ENCODE results near the gene TTC39A.

Gene TTC39A

DNA sequence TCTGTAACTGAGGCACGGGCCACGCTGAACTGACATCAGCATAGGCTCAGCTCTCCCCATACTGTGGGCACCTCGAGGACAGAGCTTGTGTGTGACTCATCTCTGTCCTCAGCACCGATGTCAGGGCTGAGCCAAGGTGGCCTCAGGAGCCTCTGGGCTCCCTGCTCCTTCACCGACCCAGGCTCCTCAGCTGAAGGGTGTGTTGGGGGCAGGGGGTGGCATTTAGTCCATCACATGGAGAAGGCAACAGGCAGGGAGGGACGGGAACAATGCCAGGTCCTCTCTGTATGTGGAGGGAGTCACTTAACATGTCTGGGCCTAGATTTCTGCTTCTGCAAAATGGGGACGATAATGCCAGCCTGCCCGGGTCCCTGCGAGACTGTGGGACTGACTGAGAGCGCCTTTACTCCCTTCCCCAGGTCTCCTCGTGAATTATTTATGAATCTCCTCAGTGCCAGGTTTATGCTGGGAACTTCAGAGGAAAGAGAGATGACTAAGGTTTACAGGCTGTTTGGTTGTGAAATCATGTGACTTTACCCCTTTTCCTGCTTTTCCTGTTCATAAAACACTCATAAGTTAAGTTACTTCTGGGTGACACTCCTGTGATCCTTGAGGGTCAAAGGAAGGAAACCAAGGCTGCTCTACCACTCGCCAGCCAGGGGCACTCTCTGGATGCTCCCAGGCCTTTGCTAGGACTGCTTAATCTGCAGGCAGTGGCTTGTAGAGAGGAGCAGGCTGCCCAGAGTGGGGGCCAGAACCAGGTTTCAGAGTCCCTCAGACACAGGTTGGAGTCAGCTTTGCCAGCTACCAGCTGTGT, 16.2 kb downstream of the TTC39A start:
- DNase-seq = no peak

DNA sequence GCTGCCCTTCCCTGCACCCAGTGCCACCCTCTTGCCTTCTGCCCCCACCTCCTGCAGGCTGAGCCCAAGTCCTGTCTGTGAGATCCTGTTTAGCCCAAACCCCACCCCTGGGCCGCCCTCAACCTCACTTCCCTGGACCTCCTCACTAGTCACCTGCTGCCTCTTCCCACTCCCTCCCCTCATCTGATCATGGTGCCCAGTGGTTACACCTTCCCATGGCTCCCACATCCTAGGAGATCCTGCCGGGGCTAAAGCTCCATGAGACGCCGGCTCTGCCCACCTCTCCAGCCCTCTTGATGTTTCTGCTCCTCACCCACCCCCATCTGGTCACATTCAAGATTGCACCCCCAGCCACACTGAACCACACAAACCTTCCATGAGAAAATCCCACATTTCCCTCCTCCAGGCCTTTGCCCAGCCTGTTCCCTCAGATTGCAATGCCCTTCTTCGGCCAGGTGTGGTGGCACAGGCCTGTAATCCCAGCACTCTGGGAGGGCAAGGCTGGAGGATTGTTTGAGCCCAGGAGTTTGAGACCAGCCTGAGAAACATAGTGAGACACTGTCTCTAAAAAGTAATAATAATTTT, 17.0 kb downstream of the TTC39A start:
- no peak for DNase-seq

DNA sequence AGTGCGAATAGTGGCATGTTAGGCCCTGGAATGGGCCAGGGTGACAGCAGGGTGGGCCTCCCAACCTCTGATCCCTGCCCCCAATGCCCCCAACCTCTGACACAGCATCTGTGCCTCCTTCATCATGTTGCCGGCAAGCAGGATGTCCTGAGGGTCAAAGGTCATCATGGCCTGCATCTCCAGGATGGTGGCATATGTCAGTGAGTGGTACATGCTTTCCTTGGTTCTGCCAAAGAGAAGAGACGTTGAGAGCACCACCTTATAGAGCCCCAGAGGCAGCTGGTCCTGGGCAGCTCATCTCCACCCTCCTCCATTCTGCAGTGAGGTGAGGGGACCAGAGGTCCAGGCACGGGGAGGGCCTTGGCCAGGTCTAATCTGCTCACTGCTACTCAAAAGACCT, 17.6 kb downstream of the TTC39A start:
- no peak for DNase-seq

DNA sequence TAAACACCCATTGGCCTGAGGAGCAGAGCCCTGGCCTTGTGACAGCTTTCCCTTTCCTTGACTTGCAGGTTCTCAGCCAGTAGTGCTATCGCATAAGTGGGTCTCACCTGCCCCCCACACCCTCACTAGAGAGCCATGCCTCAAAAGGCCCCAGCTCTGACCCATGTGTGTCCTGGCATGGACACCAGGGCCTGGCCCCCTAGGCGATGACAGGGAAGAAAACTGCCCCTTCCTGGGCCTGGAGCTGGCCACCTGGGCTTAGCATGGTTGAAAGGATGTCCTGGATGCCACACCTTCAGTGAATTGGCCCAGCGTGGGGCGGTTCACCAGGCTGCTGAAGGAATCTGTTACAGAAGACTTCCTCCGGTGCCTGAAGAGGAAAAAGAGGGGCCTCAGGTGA, 18.5 kb downstream of the TTC39A start:
- DNase-seq = no peak

DNA sequence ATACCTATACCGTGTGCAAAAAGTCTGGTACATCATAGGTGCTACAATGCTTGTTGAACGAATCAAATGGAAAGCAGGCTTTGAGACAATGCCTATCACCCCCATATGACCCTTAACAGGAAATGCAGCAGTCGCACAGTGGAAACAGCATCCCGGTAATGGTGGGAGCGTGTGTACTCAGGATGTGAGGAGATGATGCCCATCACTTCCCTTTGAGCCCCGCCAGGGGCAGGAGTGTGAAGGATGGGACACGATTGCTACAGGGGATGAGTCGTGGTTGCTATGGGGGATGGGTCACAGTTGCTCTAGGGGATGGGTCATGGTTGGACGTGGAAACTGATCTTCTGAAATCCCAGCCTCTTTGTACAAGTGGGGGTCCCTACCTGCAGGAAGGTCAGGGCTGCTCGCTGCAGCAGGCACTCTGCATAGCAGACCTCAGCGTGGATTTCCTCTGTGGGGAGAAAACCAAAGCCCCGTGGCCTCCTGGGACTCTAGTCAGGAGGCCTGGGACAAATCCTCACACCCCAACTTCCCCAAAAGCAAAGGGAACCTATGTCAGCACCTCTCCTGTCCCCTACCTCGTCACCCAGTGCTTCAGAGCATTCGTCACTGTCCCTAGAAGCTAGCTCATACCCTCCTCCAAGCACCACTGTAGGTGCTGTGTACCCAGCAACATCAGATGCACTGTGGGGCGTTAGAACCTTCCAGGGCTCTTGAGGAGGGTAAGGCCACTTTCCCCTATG, 19.3 kb downstream of the TTC39A start:
- no peak for DNase-seq

DNA sequence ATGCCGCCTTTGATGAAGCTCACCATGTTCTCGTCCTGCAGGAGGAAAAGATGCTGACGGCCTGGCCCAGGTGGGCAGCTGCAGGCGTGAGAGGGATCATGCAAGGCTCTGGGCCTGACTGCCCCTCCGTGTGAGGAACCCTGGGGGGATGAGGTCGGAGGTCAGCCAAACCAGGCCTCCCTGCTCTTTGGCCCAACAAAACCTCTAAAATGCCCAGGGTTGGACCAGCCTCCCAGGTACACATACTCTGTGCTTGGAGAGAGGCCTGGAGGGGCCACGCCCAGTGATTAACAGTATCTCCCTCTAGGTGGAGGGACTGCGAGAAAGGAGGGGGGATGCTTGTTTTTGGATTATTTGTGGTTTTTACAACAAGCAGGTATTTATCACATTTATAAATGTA, 21.1 kb downstream of the TTC39A start:
- DNase-seq = no peak

DNA sequence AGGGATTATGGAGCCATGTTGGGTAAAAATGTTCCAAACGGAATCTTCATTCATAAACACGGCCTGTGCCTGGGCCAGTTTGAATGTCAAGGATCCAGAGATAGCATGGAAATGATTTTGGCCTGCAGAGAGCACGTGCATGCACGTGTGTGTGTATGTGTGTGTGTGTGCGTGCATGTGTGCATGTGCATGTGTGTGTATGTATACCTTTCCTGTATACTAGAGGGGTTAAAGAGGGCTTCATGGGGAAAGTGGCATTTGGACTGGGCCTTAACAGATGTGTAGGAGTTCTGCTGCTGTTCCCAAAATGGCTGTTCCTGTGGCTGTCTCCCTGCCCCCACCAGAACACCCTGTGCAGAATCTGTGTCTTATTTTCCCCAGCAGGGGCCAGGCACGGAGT, 21.7 kb downstream of the TTC39A start:
- no peak for DNase-seq

DNA sequence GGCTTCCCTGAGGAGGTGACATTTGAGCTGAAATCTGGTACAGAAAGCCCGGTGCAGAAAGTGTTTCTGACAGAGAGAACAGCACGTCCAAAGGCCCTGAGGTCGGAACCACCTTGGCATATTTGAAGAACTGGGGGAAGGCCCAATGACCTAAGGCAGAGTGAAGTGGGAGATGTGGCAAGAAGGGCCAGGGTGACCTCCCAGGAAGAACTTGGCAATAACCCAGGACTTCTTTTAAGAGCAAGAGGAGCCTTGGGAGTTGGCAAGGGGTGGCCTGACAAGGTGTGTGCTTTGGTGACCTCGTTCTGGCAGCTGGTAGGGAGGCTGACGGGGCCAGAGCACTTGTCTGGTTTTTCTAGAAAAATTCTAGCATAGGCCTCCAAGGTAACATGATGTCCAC, 23.4 kb downstream of the TTC39A start:
- DNase-seq = no peak

DNA sequence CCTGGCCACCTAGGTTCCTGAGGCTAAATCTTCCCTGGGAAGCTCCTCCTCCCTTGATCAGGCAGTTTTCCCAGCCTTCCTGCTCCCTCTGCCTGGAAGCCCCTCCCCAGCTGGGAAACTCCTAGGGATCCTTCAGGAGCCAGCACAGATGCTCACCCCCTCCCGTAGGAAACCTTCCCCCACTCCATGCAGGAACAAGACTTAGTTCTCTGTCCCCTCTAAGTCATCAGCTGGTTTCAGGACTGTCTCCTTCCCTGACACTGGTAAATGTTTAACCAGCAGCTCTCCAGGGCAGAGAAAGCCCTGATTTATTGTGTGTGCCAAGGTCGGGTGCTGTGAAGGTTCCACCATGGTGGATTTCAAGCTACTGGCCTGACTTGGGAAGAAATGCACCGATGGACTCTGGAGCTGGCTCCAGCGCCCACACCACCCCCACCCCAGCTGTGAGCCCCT, 25.0 kb downstream of the TTC39A start:
- DNase-seq = no peak

DNA sequence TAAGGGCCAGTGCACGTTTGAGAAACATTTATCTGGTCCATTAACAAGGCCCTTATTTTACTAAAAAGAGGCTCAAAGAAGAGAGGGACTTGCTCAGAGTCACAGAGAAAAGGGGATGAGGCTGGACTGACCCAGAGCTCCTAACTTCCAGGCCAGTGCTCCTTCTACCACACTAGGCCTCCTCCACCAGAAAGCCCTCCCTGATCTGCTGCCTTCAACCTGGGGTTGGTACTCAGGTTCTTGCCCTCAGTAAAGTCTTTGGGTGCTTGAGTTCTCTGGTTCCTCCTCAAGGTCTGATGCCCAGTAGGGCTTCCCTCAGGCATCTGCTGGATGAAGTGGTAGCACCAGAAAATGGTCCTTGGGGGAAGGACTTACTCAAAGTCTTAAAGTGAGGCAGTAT, 26.0 kb downstream of the TTC39A start:
- no peak for DNase-seq

DNA sequence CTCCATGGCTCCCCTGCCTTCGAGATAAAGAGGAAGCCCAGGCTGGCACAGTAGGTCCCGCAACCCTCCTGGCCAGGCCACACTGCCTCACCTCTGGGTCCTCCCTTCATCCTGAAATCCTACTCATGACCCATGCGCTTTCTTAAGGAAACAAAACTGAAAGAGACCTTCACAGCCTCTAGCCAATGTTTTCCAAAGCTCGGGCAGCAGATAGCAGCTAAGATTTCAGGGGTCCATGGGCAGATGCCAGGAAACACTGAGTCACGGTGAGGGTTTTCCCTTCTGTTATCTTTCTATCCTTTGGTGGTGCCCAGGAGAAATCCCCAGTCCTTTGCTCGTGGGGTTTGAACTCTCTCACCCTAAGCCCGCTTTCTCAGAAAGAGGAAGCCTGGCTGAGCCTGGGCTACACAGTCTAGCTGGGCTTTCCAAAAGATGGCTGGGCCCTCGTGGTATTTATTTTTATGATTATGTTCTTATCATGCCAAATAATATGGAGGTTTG, 26.6 kb downstream of the TTC39A start:
- no peak for DNase-seq

DNA sequence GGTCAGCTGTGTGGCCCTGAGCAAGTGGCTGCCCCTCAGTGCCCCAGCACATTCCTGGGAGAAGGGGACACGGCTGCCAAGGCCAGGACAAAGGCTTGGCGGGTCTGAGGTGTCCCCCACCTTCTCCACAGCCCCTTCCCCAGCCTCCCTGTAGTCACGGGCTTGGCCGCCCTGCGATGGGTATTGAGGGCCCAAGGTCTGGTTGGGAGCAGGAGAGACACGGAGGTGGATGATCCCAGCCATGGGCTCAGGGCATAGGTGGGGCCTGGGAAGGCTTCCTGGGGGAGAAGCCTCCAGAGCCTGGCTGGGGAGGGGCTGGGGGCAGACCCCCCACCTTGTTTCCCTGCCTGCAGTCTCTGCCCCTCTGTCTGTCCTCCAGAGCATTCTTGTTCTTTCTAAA, 27.0 kb downstream of the TTC39A start:
- DNase-seq = no peak

DNA sequence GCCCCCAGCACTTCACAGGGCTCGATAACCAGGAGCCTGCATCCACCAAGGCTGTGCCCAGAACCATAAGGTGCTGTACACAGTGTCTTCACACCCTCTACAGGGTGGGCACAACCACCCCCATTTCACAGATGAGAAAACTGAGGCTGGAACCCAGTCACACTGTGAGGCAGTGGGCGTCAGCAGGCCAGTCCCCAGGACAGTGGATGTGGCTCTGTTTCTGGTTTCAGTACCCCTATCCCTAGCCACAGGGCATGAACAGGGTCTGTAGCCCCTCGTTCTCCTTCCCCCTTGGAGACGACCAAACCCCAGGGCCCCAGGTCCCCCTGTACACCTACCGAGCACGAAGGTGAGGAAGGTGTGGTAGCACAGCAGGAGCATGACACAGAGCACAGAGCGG, 27.6 kb downstream of the TTC39A start:
- DNase-seq = no peak

DNA sequence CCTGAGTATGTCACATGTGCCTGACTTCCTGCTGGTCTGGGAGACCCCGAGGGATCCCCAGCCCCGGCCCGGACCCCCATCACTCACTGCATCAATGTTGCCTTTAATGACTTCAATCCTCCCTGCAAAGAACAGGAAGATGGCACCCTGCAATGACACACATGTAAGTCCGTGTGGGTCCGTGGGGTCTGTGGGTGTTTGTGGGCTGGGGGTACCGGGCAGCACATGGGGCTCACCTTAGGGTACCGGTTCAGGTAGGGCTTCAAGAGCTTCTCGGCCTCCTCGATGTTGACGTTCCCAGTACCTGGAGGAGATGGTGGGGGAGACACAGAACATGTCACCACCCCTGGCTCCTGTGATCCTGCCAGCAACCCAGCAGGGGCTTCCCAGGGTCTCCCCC, 28.1 kb downstream of the TTC39A start:
- DNase-seq = no peak

DNA sequence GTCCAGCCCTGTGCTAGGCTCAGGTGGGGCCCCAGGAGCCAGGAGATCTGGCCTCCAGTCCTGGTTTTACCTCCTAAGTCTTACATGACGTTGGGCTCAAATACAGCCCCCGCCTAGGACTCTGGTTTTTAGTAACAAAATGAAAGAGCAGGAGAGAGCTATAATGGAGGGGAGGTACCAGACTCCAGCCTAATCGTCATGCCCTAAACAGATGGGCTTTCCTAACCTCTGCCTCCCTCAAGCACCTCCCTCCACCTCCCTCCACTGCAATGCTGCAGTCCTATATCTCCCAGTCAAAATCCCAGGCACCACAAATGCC, 28.6 kb downstream of the TTC39A start:
- no peak for DNase-seq

DNA sequence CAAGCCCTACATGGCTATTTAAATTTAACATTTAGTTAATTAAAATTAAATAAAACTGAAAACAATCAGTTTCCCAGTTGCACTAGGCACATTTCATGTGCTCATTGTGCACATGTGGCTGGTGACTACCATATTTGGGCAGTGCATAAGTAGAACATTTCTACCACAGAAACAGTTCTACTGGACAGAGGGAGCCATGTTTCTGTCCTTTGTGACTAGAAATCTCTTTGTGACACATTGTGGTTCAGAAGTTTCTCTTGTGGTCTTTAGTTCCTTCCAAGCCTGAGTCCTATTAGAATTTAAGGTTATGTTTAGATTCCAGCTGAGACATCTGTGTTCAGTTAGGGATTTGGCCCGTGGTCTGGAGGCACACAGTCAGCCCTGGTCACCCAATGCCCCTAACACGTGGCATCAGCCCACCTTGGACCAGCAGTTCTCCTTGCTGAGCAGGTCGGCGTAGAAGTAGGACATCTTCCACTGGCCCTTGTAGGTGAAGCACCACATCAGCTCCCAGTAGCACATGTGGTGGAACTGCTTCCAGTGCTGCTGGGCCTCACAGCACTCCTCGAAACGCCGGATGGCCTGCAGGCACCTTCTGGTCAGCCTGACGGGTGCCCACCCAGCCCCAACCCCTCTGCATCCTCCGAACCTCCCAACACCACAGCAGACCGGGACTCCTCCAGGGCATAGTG, 29.1 kb downstream of the TTC39A start:
- no peak for DNase-seq

DNA sequence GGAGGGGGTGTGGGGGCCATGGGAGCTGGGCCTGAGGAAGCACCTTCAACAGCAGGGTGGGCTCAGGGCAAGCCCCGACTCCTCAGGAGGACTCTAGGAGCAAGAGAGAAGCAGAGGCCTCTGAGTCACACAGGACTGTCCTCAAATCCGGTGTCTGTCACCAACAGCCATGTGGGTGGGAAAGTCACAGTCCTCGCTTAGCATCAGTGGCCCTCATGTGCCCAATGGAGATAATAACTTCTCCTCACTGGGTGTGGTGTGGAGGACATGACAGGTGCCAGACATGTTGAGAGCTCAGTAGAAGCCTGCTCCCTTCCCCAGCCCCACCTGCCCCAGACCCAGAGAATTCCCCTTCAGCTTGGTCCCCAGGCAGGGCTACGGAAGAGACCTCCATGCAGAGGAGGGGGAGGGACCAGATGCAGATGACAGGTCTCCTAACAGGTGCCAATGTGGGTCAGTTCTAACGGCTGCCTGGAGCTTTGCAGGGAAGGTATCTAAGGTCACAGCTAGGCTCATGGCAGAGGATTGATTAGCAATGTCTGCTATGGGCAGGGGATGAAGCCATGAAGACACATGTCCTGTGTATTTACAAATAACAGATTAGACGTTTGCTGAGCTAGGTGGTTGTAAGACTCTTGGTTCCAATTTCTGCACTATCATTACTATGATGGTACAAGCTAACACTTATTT, 30.2 kb downstream of the TTC39A start:
- DNase-seq = no peak

DNA sequence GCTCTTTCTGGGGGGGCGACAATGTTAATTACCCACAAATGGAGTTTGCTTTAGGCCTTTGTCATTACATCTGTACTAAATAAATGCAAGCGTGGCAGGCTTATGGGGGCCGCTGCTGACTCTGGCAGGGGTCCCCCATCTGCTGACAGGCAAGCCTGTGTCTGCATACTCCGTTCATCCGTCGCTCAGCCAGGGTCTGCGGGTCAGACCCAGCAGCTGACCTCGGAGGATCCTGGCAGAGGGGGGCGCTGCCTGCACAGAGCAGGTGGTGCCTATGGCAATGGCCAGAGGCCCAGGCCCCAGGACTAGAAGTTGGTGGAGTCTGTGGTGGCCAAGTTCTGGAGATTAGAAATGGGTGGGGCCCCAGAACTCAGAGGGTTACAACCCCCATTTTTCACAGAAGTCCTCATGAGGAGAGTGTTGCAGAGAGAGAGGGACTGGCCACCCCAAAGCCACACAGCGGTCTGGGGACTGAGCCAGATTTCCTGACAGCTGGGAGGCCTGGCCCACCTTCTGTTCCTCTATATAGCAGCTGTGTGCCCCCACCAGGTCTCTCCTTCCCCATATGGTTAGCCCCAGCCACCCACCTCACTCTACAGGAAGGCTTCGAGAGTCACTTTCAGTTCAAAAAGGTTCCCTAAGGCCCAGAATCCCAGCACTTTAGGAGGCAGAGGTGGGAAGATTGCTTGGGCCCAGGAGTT, 31.0 kb downstream of the TTC39A start:
- no peak for DNase-seq

DNA sequence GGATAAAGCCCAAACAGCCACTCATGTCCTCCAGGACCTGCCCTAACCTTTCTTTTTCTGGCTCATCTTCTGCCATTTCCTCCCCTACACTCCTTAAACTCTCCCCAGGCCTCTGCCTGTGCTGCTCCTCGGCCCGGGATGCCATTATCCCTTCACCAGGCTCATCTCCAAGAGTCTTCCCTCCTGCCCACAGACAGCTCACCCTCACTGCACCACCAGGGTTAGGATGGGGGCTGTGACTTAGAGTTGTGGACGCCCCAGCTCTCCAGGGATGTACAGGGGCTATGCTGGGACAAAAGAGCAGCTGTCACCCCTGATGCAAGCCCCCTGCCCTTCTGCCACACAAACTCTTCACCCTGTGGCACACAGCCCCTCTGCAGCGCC, 32.0 kb downstream of the TTC39A start:
- no peak for DNase-seq

DNA sequence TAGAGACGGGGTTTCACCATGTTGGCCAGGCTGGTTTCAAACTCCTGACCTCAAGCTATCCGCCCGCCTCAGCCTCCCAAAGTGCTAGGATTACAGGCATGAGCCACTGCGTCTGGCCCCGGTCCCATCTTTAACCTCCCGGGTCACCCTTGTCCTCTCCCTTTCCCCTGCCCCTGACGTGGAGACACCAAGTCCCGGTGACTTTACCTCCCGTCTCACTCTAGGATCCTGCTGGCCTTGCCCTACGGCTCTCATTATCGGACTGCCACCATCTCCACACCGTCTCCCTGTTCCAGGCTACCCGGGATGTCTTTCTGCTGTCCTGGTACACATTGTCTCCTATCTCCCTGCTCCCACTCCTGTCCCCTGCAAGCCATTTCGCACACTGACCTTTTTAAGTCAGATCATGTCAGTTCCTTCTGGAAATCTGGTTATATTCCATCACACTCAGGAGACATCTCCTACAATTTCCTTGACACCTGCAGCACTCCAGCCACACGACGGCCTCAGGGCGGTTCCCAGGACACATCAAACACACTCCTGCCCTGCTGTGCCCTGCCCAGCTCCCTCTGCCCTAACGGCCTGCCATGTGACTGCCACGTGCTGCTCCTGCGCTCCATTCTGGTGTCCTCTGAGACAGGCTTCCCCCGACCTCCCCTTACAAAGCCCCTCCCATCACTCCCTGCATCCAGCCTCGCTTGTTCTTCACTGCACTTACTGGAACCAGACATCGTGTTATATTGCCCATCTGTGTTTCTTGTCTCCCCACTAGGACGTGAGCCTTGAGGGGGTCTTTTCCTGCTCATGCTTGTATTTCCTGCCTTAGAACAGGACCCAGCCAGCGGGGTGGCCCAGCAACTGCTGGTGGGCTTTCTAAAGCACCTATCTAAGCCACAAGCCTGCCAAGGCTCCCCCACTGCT, 32.7 kb downstream of the TTC39A start:
- DNase-seq = no peak
